ENCODE results near the gene PPP1R1A. TPM values are rescaled to one million over a fixed set of nuclear protein-coding genes. Genes with fewer than 3 reads are reported as not detected.

Gene PPP1R1A
- polyA plus RNA-seq, 1 donor (not counting 4 experiments of a cell fraction or from before 2014, with no cell fraction given) = not detected

- FAIRE-seq = no peak
- TF ChIP-seq EZH2 (IDR thresholded peaks at IDR 0.05; ENCODE audit: low read length) = no peak
- TF ChIP-seq, protein P1, sequence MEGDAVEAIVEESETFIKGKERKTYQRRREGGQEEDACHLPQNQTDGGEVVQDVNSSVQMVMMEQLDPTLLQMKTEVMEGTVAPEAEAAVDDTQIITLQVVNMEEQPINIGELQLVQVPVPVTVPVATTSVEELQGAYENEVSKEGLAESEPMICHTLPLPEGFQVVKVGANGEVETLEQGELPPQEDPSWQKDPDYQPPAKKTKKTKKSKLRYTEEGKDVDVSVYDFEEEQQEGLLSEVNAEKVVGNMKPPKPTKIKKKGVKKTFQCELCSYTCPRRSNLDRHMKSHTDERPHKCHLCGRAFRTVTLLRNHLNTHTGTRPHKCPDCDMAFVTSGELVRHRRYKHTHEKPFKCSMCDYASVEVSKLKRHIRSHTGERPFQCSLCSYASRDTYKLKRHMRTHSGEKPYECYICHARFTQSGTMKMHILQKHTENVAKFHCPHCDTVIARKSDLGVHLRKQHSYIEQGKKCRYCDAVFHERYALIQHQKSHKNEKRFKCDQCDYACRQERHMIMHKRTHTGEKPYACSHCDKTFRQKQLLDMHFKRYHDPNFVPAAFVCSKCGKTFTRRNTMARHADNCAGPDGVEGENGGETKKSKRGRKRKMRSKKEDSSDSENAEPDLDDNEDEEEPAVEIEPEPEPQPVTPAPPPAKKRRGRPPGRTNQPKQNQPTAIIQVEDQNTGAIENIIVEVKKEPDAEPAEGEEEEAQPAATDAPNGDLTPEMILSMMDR (optimal IDR thresholded peaks at IDR 0.05 in 1 of 3, IDR thresholded peaks at IDR 0.05 in 1 of 3, conservative IDR thresholded peaks at IDR 0.05 in 1 of 3; ENCODE audit: extremely low read depth in 1 of 3, insufficient read depth in 2 of 3, low read length in 3 of 3) = no peak
Measured at GRCh38 chr12:54624315-54625279, 36.1 kb upstream of the PPP1R1A start.

DNA sequence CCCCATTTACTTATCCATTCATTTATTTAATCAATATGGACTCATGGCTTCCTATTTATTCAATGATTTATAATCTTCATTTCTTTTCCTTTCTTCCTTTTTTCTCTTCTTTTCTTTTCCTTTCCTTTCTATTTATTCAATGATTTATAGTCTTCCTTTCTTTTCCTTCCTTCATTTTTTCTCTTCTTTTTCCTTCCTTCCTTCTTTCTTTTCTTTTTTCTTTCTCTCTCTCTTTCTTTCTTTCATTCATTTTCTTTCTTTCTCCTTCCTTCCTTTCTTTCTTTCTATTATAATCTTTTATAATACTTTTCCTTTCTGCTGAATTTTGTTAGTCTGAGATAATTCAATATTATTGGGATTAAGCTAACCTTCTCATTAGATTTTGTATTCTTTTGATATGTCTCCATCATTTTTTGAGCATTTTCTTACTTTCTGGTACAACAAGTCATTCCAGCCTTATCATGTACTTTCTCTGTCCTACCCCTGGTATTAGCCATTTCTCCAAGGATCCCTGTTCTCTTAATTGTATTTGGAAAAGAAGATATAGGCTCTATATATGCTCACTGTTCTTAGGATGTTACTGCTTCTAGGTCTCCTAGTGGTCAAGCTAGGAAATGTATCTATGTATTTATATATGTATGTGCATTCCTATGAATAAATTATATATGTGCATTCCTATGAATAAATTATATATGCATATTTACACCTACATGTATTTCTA, 34.2 kb upstream of the PPP1R1A start:
- no peak overlapping the region for H3K4me3 ChIP-seq (ENCODE audit: control insufficient read depth in 2 of 3, extremely low read depth in 1 of 3, insufficient read depth in 2 of 3, low read depth in 1 of 3, low read length in 3 of 3)
- no peak overlapping the region for H3K9ac ChIP-seq (ENCODE audit: control insufficient read depth, extremely low read depth, insufficient read depth, low read length)
- dilution Hi-C loops (cut with MboI; ENCODE audit: extremely low pct_ligation_motif_present, low sequenced_read_pairs) = no loop called here
- no peaks in the 10 kb centered on the region for H3K4me1 ChIP-seq (ENCODE audit: control insufficient read depth, extremely low read depth, insufficient read depth, low read length)
- no peak overlapping the region for H3K27ac ChIP-seq (ENCODE audit: control insufficient read depth, insufficient read depth, low read length)
- H4K20me1 ChIP-seq (ENCODE audit: control insufficient read depth, extremely low read depth, insufficient read depth, low read length) = no peaks in the 10 kb centered on the region
- DNase-seq (ENCODE audit: low read depth, low spot score) = no peak
- TF ChIP-seq, protein P1 (optimal IDR thresholded peaks at IDR 0.05 in 1 of 3, IDR thresholded peaks at IDR 0.05 in 1 of 3, conservative IDR thresholded peaks at IDR 0.05 in 1 of 3; ENCODE audit: extremely low read depth in 1 of 3, insufficient read depth in 2 of 3, low read length in 3 of 3) = peak in 2 of 3 experiments; percentile 36 to 40
- TF ChIP-seq EZH2 (IDR thresholded peaks at IDR 0.05; ENCODE audit: low read length) = no peak
- FAIRE-seq = no peak
- no peaks in the 10 kb centered on the region for H3K79me2 ChIP-seq (ENCODE audit: control insufficient read depth, insufficient read depth, low read length)
- H3K4me2 ChIP-seq (ENCODE audit: control insufficient read depth, extremely low read depth, insufficient read depth, low read depth, low read length) = no peak overlapping the region
- no peaks in the 10 kb centered on the region for H3K36me3 ChIP-seq (ENCODE audit: control insufficient read depth in 2 of 2, extremely low read depth in 1 of 2, insufficient read depth in 2 of 2, low read length in 2 of 2)
- no peak overlapping the region for H2AFZ ChIP-seq (ENCODE audit: control insufficient read depth, low read length)
- H3K27me3 ChIP-seq (ENCODE audit: control insufficient read depth, extremely low read depth, insufficient read depth, low read length) = peaks cover 4% of the 10 kb centered on the region
- no peaks in the 10 kb centered on the region for H3K9me3 ChIP-seq (ENCODE audit: control insufficient read depth, low read depth, low read length)
- H3K9me1 ChIP-seq (ENCODE audit: control insufficient read depth, extremely low read depth, insufficient read depth, low read length) = no peaks in the 10 kb centered on the region

More at GRCh38 chr12:54624315-54625279, 36.1 kb upstream of the PPP1R1A start:
- no peak for DNase-seq (ENCODE audit: low read depth, low spot score)
- no peaks in the 10 kb centered on the region for H3K9me1 ChIP-seq (ENCODE audit: control insufficient read depth, extremely low read depth, insufficient read depth, low read length)
- H3K4me3 ChIP-seq (ENCODE audit: control insufficient read depth in 2 of 3, extremely low read depth in 1 of 3, insufficient read depth in 2 of 3, low read depth in 1 of 3, low read length in 3 of 3) = no peak overlapping the region
- no peaks in the 10 kb centered on the region for H3K4me1 ChIP-seq (ENCODE audit: control insufficient read depth, extremely low read depth, insufficient read depth, low read length)
- H3K27ac ChIP-seq (ENCODE audit: control insufficient read depth, insufficient read depth, low read length) = no peak overlapping the region
- H3K9ac ChIP-seq (ENCODE audit: control insufficient read depth, extremely low read depth, insufficient read depth, low read length) = no peak overlapping the region
- H3K36me3 ChIP-seq (ENCODE audit: control insufficient read depth in 2 of 2, extremely low read depth in 1 of 2, insufficient read depth in 2 of 2, low read length in 2 of 2) = no peaks in the 10 kb centered on the region
- H3K4me2 ChIP-seq (ENCODE audit: control insufficient read depth, extremely low read depth, insufficient read depth, low read depth, low read length) = no peak overlapping the region
- no peaks in the 10 kb centered on the region for H3K79me2 ChIP-seq (ENCODE audit: control insufficient read depth, insufficient read depth, low read length)
- H3K9me3 ChIP-seq (ENCODE audit: control insufficient read depth, low read depth, low read length) = no peaks in the 10 kb centered on the region
- no peak overlapping the region for H2AFZ ChIP-seq (ENCODE audit: control insufficient read depth, low read length)
- H3K27me3 ChIP-seq (ENCODE audit: control insufficient read depth, extremely low read depth, insufficient read depth, low read length) = peaks cover 4% of the 10 kb centered on the region
- dilution Hi-C loops (cut with MboI; ENCODE audit: extremely low pct_ligation_motif_present, low sequenced_read_pairs) = no loop called here
- H4K20me1 ChIP-seq (ENCODE audit: control insufficient read depth, extremely low read depth, insufficient read depth, low read length) = no peaks in the 10 kb centered on the region
